Mucosa of gallbladder (tissue), 1 donor: ENCODE results near the gene CSF3R. TPM values are rescaled to one million over a fixed set of nuclear protein-coding genes. Genes with fewer than 3 reads are reported as not detected.

Experiments
- DNase-seq: peaks from one replicate; pipeline ENCODE4 v3.0.0-alpha.2; 2020; ENCODE audit warnings: low spot score
- total RNA-seq: library from RNA; stranded (reverse); gene quantifications from one replicate; pipeline ENCODE4 v1.2.1, GENCODE V29; 2021
- donor health status: DM: no; HTN: no; CAD: no.

The CSF3R gene
- total RNA-seq, 1 donor from 2014 or later: 13.2 TPM

GRCh38 chr1:36420836-36421317 is 61.8 kb downstream of the CSF3R start:
- DNase-seq: peak; percentile 91

- no peak for DNase-seq
Measured at GRCh38 chr1:36420409-36420808, 62.3 kb downstream of the CSF3R start.

- DNase-seq: no peak
Measured at GRCh38 chr1:36419569-36419968, 63.1 kb downstream of the CSF3R start.

- no peak for DNase-seq
Measured at GRCh38 chr1:36419140-36419539, 63.6 kb downstream of the CSF3R start.

GRCh38 chr1:36417931-36418330 is 64.8 kb downstream of the CSF3R start:
- DNase-seq: no peak

Other genes starting within 250 kb of the CSF3R start
- 12.1 TPM for gene SH3D21, start 176.5 kb downstream of the CSF3R start, total RNA-seq
- gene EVA1B, start 159.3 kb downstream of the CSF3R start, total RNA-seq: 30.3 TPM
- 61.2 TPM for gene STK40, start 97.0 kb downstream of the CSF3R start, total RNA-seq
- 41.3 TPM for gene LSM10, start 85.0 kb downstream of the CSF3R start, total RNA-seq
- gene OSCP1, start 32.5 kb downstream of the CSF3R start, total RNA-seq: 17.1 TPM
- gene MRPS15, start 18.5 kb downstream of the CSF3R start, total RNA-seq: 47.4 TPM